ENCODE results near the gene TXNRD3.
A peak's percentile ranks its signal among the peaks of the same experiment; 100 is the strongest.
"Not testable (repeated sequence)": the region's sequence is repeated elsewhere in the genome, so short reads cannot be mapped to it uniquely, and the experiment has no call there.

The TXNRD3 gene

GRCh38 chr3:126644615-126645014 lies 10.3 kb downstream of the TXNRD3 start:
- no peak for DNase-seq (ENCODE audit: low read depth)

DNA sequence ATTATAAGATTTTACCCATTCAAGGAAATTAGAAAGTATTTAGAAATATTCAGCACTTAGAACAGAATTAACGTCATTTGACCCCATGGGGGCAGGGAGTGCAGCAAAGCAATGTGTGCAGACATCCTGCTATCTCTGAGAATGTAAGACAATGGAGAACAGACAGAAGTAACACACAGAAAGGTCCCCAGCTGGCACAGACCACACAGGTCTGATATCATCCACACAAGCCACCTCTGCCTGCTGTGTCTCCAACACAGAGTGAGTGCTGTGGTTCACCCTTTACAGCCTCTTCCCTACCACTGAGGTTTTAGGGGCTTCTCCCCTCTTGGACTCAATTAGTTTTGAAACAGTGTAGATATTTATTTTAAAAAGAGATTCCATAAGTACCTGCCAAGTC lies 16.1 kb downstream of the TXNRD3 start:
- no peak for DNase-seq (ENCODE audit: low read depth)

DNA sequence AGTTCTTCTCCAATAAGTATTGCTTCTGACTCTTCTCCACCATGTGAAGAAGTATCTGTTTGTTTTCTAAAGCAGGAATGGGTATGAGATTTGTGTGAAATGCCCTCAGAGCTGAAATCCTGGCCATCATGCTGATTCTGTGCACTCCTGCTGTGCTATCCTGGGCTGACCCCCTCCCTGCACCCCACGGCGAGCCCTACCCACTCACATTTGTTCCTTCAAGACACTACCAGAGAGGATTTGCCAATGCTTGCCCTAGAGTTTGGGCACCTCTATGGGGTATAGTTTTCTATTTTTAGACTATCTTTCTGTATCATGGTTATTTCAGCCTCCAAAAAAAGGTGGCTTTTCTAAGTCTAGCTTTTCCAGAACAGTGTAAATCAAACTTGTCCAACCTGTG lies 18.5 kb downstream of the TXNRD3 start:
- DNase-seq (ENCODE audit: low read depth): no peak

GRCh38 chr3:126634803-126635202 lies 20.1 kb downstream of the TXNRD3 start:
- DNase-seq (ENCODE audit: low read depth): no peak

- no peak for DNase-seq (ENCODE audit: low read depth)
Observed at GRCh38 chr3:126630020-126630419, 24.9 kb downstream of the TXNRD3 start.

DNA sequence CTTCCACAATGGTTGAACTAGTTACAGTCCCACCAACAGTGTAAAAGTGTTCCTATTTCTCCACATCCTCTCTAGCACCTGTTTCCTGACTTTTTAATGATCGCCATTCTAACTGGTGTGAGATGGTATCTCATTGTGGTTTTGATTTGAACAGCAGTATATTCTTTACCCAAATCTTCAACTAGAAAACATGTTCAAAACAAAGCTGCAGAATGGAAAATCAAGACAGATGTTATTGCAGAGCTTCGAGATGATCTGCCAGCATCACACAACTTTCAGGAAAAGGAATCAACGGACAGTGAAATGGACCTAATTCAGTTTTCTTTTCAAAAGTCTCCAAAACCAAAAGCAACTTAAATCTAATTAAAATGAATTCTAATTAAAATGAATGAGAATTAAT lies 29.2 kb downstream of the TXNRD3 start:
- DNase-seq (ENCODE audit: low read depth): not testable (repeated sequence)

- DNase-seq (ENCODE audit: low read depth): no peak
Observed at GRCh38 chr3:126622694-126623093, 32.2 kb downstream of the TXNRD3 start.

GRCh38 chr3:126621627-126622345 lies 33.1 kb downstream of the TXNRD3 start:
- peak; percentile 70 for DNase-seq (ENCODE audit: low read depth)

- peak; percentile 82 for DNase-seq (ENCODE audit: low read depth)
Observed at GRCh38 chr3:126621171-126621570, 33.8 kb downstream of the TXNRD3 start.

DNA sequence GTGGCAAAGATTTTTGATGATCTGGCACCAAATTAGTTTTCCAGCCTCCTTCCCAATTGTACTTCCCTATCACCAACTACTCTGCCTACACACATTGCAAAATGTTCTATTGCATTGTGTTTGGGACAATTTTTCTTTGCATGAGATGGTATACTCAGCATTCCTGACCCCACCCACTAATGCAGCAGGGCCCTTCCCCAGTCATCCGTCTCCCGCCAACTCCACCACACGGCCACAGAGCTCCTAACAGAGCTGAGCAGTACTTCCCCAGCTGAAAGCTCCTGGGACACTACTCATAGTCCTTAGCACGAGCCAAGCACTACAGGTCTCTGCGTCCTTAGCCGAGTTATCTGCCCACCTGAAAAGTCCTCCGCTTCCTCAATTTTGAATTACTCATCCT lies 34.2 kb downstream of the TXNRD3 start:
- DNase-seq (ENCODE audit: low read depth): peak; percentile 32

DNA sequence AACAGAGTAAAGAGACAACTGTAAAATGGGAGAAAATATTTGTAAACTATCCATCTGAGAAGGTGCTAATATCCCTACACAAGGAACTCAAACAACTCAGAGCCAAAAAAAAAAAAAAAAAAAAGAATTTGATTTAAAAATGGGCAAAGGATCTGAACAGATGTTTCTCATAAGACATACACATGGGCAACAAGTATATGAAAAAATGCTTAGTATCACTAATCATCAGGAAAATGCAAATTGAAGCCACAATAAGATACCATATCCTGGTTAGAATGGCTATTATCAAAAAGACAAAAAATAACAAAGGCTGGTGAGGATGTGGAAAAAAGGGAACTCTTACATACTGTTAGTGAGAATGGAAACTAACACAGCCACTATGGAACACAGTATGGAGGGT lies 36.2 kb downstream of the TXNRD3 start:
- no peak for DNase-seq (ENCODE audit: low read depth)

DNA sequence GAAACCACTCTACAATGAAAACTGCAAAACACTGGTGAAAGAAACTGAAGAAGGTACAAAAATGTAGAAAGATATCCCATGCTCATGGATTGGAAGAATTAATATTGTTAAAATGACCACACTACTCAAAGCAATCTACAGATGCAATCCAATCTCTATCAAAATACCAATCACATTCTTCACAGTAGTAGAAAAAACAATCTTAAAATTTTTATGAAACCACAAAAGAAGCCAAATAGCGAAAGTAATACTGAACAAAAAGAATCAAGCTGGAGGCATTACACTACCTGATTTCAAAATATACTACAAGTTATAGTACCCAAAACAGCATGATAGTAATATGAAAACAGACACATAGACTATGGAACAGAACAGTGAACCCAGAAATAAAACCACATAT lies 36.9 kb downstream of the TXNRD3 start:
- no peak for DNase-seq (ENCODE audit: low read depth)

- DNase-seq (ENCODE audit: low read depth): no peak
Observed at GRCh38 chr3:126617571-126617970, 37.4 kb downstream of the TXNRD3 start.

DNA sequence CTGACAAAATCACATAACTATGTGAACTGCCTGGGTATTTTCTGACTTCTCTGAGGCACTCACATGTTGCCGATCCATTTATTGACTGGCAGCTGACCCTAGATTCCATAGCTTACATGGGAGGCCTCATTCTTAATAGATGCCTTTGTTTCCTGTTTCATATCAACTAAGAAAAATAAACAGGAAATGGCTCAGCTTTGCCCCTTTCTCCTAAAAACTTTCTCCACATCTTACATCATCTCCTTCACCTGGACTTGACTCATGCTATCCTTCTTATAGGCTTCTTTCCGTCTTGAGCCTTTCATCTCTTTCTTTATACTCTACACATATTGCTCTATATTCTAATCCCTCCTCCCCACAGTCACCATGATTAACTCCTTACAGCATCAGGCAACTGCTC lies 38.0 kb downstream of the TXNRD3 start:
- DNase-seq (ENCODE audit: low read depth): no peak

DNA sequence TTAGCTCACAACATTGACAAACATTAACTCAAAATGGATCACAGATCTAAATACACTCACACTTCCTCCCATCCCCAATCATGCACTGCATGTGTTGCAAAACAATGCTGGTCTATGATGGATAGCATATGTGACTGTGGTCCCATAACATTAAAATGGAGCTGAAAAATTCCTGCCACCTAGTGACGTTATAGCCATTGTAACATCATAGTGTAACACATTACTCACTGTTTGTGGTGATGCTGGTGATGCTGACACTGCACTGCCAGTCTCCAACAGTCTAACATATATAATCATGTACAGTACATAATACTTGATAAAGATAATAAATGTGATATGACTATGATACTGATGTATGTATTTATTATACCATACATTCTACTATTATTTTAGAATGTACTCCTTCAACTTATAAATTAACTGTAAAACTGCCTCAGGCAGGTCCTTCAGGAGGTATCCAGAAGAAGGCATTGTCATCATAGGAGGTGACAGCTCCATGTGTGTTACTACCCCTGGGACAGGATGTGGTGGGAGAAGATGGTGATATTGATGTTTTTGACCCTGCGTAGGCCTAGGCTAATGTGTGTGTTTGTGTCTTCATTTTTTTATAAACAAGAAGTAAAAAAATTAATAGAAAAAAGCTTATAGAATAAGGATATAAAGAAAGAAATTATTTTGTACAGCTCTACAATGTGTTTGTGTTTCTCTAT lies 41.3 kb downstream of the TXNRD3 start:
- DNase-seq (ENCODE audit: low read depth): no peak

DNA sequence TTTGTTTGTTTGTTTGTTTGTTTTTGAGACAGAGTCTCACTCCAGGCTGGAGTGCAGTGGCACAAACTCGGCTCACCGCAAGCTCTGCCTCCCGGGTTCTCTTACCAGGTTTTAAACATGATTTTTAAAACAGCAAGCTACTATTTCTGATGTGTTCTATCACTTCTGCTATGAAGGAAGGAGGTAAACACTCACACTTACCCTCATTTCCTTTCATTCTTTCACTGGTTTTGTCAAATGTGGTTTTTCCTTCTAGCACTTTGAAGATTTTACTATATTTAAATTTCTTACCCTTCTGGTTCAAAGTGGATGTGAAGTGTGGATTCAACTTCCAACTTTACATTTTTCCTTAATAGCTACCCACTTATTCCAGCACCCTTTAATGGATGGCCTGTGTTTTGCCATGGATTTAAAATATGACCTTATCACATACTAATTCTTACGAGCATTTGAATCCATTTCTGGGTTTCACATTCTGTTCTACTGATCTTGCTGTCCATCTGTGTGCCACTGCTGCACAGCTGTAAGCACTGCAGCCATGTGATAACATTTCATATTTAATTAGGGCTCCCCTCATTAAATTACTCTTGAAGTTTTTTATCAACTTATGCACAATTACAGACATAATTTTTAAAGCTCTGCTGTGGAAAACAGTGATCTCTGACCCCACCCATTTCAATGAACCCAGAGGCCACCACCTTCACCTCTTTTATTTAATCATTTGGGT lies 42.3 kb downstream of the TXNRD3 start:
- no peak for DNase-seq (ENCODE audit: low read depth)

GRCh38 chr3:126609909-126610308 lies 45.0 kb downstream of the TXNRD3 start:
- no peak for DNase-seq (ENCODE audit: low read depth)

DNA sequence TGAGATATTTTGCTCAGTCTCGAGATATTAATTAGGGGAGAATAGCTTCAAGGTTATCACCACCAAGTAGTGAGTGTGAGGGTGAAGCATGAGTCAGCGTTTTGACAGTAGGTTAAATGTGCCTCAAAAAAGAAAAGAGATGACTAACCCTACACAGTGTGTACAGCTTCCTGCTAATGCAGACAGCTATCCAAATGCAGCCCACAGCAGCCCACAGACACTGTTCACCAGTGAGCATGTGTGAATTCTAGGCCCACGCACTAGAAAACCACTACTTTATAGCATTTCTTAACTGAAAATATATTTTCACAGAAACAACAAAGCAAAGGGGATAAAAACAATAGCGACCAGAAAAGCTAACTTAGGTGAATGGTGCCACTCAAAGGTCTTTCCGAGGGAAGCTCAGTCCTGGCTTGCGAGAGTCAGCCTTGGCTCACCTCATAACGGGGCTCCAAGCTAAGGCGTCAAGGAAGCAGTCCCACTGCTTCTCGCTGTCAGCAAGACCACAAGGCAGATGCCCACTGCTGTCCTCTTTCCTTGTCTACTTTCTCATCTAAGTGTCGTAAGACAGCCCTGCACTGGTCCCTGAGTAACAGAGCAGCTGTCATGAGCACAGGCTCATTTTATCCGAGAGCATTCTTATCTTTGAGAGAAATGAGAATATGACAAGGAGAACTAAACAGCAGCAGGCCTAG lies 47.6 kb downstream of the TXNRD3 start:
- peak; percentile 84 for DNase-seq (ENCODE audit: low read depth)

DNA sequence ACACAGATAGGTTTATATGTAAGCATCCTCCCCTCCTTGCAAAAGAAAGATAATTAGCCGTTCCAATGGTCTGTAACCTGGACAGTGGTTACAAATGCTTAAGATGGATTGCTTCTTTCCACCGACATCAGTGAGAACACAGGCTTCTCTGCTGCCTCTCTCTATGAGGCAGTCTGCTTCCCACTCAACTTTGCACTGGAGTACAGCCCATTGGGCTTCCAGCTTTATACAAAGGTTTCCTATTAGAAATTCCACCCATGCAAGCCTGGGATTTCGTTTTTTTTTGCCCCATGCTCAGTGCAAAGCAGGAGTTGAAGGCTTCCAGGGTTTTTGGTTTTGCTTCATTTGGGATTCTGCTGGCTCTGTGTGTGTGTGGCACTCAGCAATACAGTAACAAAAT lies 48.9 kb downstream of the TXNRD3 start:
- no peak for DNase-seq (ENCODE audit: low read depth)

GRCh38 chr3:126604691-126605090 lies 50.2 kb downstream of the TXNRD3 start:
- DNase-seq (ENCODE audit: low read depth): no peak

DNA sequence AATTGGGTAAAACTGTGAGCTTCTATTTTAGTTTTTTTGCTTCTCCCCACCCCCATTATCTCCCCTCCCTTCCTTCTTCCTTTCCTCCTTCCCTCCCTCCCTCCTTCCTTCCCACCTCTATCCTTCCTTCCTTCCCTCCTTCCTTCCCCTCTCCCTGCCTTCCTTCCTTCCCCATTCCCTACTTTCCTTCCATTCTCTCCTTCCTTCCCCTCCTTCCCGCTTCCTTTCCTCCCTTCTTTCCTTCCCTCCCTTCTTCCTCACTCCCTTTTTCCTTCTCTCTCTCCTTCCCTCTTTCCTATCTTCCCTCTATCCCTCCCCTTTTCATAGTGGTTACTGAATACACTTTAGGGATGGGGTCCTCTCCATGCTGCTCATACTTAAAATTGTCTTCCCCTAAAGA lies 55.8 kb downstream of the TXNRD3 start:
- no peak for DNase-seq (ENCODE audit: low read depth)

- not testable (repeated sequence) for DNase-seq (ENCODE audit: low read depth)
Observed at GRCh38 chr3:126595479-126595878, 59.4 kb downstream of the TXNRD3 start.

Measured in amniotic epithelial cell (primary cell).